ENCODE results near the gene KIAA1217.

The KIAA1217 gene

GRCh38 chr10:24287559-24288195 is 78.7 kb downstream of the KIAA1217 start:
- no peak for DNase-seq (ENCODE audit: low read depth, low spot score)

GRCh38 chr10:24288581-24288980 is 79.6 kb downstream of the KIAA1217 start:
- DNase-seq (ENCODE audit: low read depth, low spot score): no peak

DNA sequence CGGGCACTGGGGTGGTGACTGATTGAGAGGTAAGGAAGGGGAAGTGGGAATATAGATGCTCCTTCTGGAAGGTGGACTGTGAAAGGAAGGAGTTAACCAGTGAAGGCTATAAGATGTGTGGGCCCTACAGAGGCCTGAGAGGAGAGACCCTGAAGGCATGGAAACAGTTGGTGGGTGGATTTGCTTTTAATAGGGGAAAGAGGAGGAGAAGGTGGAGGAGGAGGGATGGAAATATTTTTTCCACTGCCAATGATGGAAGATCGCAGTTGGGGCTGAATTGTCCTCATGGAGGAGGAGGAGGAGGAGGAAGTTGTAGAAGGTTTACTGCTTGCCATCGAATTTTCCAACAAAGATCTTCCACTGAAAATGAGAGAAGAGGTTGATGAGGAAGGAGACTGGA is 80.3 kb downstream of the KIAA1217 start:
- no peak for DNase-seq (ENCODE audit: low read depth, low spot score)

GRCh38 chr10:24292304-24293293 is 83.7 kb downstream of the KIAA1217 start:
- DNase-seq (ENCODE audit: low read depth, low spot score): no peak

DNA sequence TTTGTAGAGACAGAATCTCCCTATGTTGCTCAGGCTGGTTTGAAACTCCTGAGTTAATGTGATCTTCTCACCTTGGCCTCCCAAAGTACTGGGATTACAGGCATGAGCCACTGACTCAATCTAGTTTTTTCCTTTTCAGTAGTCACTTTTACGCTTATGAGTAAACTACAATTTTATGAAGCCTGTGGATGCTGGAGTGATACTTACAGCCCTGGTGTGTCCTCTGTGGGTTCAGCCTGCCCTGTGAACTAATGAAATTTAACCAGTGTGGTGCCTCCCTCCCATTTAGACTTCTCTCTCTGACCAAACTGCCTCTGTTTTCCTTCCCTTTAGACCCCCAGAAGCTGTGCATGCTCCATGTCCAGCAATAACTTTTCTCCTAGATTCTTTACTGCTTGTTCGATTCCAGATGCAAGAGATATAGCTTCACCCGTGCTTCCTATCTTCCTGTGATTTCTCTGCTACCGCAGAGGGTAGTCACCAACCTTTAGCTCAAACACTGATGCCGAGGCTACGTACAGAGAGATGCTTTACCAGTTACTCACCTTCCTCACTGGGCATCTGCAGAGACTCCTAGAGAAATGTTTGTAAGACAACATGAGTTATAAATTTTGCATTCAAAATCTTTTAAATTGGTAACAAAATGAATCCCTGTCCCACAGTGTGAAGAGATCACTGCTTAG is 90.8 kb downstream of the KIAA1217 start:
- no peak for DNase-seq (ENCODE audit: low read depth, low spot score)

DNA sequence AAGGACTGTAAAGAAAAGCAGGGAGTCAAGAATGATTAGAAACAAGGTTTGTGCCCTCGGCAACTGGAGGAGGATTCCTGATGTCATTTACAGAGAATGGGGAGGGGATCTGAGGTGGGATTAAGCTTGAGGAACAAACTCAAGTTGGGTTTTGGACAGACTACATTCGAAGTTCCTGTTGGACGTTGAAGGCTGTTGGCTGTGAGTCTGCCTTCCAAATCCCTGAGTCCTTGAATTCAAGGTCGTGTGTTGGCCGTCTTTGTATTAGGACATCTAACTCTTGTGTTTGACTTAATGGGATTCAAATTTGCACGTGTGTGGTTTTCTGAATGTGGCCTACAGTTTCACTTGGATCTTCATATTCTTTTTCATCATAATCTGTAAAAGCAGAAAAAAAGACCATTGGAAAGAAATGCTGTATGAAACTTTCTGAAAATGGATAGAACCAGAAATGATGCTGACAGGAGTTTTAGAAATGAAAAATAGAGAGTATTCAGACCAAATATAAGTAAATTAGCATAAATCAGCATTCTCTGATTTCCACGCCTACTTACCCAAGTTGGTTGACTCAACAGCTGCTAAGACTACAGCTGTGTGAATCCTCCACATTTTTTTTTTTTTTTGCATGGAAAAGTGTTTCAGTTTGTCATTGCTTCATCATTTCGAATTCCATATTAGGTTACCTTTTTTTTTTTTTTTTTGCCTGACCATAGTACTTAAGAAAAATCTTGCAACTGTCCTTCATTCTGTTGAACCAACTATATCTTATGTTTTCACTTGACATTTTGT is 94.8 kb downstream of the KIAA1217 start:
- no peak for DNase-seq (ENCODE audit: low read depth, low spot score)

- DNase-seq (ENCODE audit: low read depth, low spot score): no peak
These were observed 96.9 kb downstream of the KIAA1217 start for GRCh38 chr10:24305551-24306506.

DNA sequence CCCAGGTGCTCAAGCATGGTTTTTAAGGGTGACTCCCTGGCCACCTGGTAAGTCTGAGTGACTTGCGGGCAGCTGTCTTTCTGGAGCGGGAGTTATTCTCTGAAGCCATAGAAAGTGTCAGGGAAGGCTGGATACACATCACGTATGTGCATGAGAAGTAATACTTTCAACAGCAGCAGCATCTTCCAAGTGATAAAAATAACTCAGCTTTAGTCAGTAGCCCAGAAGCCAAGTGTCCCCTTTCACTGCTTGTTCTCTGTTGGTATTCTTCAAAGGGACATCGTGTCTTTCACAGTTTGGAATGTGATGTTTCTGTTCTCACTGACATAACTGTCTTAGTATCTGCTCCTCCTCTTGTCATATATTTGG is 97.6 kb downstream of the KIAA1217 start:
- DNase-seq (ENCODE audit: low read depth, low spot score): no peak

DNA sequence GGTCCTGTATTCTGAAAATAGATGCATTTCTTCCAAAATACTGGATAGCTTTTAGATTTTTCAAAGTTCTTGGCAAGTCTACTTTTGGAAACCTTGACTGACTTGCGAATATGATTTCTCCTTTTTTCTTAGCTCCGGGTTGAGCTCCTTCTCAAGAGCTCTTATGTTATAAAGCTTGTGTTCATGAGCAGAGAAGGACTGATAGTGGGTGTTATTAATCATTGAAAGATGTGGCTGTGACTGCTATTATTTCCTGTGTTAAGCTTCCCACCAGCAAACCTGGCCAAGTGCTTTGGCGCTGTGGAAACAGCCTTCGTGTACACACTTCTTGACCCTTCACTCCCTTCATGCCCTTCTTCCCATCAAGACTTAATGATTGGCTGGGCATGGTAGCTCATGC is 98.2 kb downstream of the KIAA1217 start:
- DNase-seq (ENCODE audit: low read depth, low spot score): no peak

- DNase-seq (ENCODE audit: low read depth, low spot score): no peak
These were observed 99.0 kb downstream of the KIAA1217 start for GRCh38 chr10:24307696-24308485.

DNA sequence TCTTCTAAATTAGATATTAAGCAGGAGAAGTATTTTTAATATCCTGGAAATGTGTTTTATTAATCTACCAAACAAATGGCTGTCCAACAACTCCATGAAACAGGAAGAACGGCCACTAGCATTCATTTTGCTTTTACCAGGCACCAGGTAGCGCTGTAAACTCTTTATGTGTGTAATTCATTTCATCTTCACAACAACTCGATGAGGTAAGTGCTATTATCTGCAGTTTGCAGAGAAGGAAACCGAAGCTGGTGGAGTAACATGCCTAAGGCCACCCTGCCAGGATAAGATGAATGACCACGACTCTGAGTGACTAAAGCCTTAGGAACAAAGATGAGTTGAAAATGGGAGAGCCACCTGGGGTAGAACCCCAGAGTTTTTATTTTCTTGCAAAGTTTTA is 101.2 kb downstream of the KIAA1217 start:
- peak; percentile 21 for DNase-seq (ENCODE audit: low read depth, low spot score)

DNA sequence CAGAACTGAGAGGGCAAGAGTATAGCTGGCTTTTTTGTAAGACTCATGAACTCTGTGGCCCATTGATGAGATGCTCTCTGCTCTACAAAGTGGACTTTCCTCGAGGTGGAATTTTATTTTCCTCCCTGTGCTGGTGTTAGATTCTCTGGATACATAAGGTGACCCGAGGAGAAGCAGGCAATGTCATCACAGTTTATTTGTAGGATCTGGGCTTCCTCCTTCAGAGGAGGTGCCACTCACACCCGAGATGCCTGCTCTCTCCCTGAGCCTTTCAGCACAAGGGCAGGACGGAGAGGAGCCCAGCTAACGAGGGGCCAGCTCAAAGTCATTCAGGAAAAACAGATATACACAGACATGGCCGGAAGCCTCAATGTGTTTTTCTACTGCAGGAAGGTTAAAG is 103.0 kb downstream of the KIAA1217 start:
- no peak for DNase-seq (ENCODE audit: low read depth, low spot score)

GRCh38 chr10:24313283-24313682 is 104.3 kb downstream of the KIAA1217 start:
- DNase-seq (ENCODE audit: low read depth, low spot score): no peak

GRCh38 chr10:24315211-24315610 is 106.3 kb downstream of the KIAA1217 start:
- no peak for DNase-seq (ENCODE audit: low read depth, low spot score)

- no peak for DNase-seq (ENCODE audit: low read depth, low spot score)
These were observed 109.6 kb downstream of the KIAA1217 start for GRCh38 chr10:24318517-24318916.

- DNase-seq (ENCODE audit: low read depth, low spot score): no peak
These were observed 111.4 kb downstream of the KIAA1217 start for GRCh38 chr10:24320373-24320772.

GRCh38 chr10:24324651-24325050 is 115.7 kb downstream of the KIAA1217 start:
- DNase-seq (ENCODE audit: low read depth, low spot score): no peak

DNA sequence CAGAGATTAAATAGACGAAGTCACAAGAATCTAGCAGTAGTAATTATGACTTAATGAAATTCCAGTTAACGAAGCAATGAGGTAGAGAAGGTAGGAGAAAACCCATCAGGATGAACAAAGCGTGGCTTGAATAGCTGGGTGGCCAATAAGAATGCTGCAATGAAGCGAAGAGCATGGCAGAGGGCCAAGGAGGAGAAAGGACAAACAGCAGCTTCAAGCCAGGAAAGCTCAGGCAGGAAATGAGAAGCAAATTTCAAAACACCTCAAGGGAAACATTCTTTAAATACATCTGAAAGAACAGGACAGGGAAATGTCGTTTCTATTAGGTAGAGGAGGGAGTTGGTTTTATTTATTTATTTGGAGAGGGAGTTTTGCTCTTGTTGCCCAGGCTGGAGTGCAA is 122.5 kb downstream of the KIAA1217 start:
- DNase-seq (ENCODE audit: low read depth, low spot score): no peak

DNA sequence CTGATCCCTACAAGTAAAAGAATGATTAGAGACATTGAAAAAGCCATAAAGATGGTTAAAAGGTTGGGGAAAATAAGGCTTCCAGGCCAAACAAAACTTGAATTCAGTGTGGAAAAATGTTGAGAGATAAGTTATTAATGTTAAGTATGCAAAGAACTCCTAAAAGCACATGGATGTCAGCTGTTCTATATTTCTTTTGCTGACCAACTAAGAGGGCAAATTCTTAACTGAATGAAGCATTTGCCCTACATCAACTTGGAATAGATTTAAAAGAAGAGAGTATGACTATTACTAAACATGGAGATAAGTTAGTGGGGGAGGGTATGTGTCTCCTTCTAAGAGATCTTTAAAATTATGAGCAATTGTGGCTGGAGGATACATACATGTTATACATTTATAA is 124.8 kb downstream of the KIAA1217 start:
- DNase-seq (ENCODE audit: low read depth, low spot score): no peak

All from ELF-1 (cell line).